ENCODE data around the gene KLF17. TPM values are rescaled to one million over a fixed set of nuclear protein-coding genes. Genes with fewer than 3 reads are reported as not detected.

KLF17 gene, protein sequence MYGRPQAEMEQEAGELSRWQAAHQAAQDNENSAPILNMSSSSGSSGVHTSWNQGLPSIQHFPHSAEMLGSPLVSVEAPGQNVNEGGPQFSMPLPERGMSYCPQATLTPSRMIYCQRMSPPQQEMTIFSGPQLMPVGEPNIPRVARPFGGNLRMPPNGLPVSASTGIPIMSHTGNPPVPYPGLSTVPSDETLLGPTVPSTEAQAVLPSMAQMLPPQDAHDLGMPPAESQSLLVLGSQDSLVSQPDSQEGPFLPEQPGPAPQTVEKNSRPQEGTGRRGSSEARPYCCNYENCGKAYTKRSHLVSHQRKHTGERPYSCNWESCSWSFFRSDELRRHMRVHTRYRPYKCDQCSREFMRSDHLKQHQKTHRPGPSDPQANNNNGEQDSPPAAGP
- total RNA-seq (ENCODE audit: low replicate concordance) = not detected in 2 replicates

DNA sequence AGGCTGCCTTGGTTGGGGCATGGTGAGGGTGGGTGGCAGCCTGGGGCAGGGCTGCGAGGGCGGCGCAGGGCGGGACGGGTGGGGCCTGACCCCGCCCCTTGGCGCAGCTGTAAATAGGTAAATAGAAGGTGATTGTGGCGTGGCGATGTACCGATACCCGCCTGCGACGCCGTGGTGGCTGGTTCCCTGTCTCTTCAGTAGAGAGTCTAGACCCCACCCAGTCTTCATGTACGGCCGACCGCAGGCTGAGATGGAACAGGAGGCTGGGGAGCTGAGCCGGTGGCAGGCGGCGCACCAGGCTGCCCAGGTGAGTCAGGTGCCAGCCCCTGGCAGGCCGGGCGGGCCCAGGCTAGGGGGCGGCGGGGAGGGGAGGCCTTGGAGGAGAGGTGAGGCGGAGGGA is at the start of gene KLF17:
KLF17 (plus strand) TSS at position 140 of the 400 bp plus-strand sequence; CDS start at position 227, 87 bp downstream.
- Histone ChIP-seq H3K4me3 (no peak within 1 kb of the TSS), H3K79me2 (ENCODE audit: low read depth) (no peaks in the 10 kb centered on the region), H2AFZ (replicated peaks) (no peak within 1 kb of the TSS), H3K27ac (no peak within 1 kb of the TSS), H3K4me1 (no peaks in the 10 kb centered on the region), H3F3A (ENCODE audit: low read depth) (no peaks in the 10 kb centered on the region), H3K27me3 (peaks cover 16% of the 10 kb centered on the region), H3K4me2 (no peak within 1 kb of the TSS), H4K20me1 (ENCODE audit: low read depth) (no peaks in the 10 kb centered on the region), H3K9ac (no peak within 1 kb of the TSS), H3K9me3 (ENCODE audit: low read depth) (no peaks in the 10 kb centered on the region), H3K36me3 (no peaks in the 10 kb centered on the region)
- DNase-seq (ENCODE audit: low spot score) = no peak
- Mint-ChIP-seq H3K27ac (no peak within 1 kb of the TSS), H3K4me1 (no peaks in the 10 kb centered on the region), H3K36me3 (no peaks in the 10 kb centered on the region), H3K27me3 (ENCODE audit: insufficient read depth, low read depth) (peaks cover 2% of the 10 kb centered on the region), H3K4me3 (no peak within 1 kb of the TSS), H3K9me3 (peaks cover 2% of the 10 kb centered on the region)
- no peak for TF ChIP-seq EZH2 (IDR thresholded peaks at IDR 0.05)
- TF ChIP-seq, protein P1, sequence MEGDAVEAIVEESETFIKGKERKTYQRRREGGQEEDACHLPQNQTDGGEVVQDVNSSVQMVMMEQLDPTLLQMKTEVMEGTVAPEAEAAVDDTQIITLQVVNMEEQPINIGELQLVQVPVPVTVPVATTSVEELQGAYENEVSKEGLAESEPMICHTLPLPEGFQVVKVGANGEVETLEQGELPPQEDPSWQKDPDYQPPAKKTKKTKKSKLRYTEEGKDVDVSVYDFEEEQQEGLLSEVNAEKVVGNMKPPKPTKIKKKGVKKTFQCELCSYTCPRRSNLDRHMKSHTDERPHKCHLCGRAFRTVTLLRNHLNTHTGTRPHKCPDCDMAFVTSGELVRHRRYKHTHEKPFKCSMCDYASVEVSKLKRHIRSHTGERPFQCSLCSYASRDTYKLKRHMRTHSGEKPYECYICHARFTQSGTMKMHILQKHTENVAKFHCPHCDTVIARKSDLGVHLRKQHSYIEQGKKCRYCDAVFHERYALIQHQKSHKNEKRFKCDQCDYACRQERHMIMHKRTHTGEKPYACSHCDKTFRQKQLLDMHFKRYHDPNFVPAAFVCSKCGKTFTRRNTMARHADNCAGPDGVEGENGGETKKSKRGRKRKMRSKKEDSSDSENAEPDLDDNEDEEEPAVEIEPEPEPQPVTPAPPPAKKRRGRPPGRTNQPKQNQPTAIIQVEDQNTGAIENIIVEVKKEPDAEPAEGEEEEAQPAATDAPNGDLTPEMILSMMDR (IDR thresholded peaks at IDR 0.05) = no peak
- TF ChIP-seq EZH2phosphoT487 (IDR thresholded peaks at IDR 0.05) = no peak

DNA sequence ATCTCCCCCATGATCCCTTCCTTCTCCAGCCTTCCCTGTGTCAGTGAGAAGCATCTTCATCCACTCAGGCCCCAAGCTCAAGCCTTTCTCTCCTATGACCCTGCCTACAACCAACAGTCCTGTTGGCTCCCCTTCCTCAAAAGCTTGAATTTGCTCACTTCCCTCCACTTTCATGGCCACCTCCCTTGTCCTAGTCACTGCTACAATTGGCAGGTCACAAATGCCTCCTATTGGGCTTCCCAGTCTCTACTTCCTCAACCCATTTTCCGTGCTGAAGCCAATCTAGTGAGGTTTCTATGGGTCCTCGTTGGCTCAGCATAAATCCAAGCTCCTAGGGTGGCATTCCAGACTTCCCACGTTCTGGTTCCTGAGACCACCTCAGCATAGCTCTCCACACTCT is 47.2 kb upstream of the KLF17 start:
- DNase-seq (ENCODE audit: low spot score) = no peak
- H3K4me1 Mint-ChIP-seq = peaks cover 27% of the 10 kb centered on the region
- Histone ChIP-seq H3K4me2 (no peak overlapping the region), H4K20me1 (ENCODE audit: low read depth) (no peaks in the 10 kb centered on the region), H3K4me3 (no peak overlapping the region), H3K27me3 (no peaks in the 10 kb centered on the region), H3F3A (ENCODE audit: low read depth) (no peaks in the 10 kb centered on the region), H3K36me3 (no peaks in the 10 kb centered on the region), H3K4me1 (no peaks in the 10 kb centered on the region), H3K9ac (no peak overlapping the region), H3K27ac (no peak overlapping the region), H2AFZ (replicated peaks) (no peak overlapping the region), H3K9me3 (ENCODE audit: low read depth) (no peaks in the 10 kb centered on the region), H3K79me2 (ENCODE audit: low read depth) (no peaks in the 10 kb centered on the region)
- H3K9me3 Mint-ChIP-seq = no peaks in the 10 kb centered on the region
- TF ChIP-seq EZH2phosphoT487 (IDR thresholded peaks at IDR 0.05) = no peak
- TF ChIP-seq, protein P1 (IDR thresholded peaks at IDR 0.05) = no peak
- no peak for TF ChIP-seq EZH2 (IDR thresholded peaks at IDR 0.05)
- no peak overlapping the region for H3K4me3 Mint-ChIP-seq
- H3K36me3 Mint-ChIP-seq = no peaks in the 10 kb centered on the region
- H3K27me3 Mint-ChIP-seq (ENCODE audit: insufficient read depth, low read depth) = no peaks in the 10 kb centered on the region
- H3K27ac Mint-ChIP-seq = no peak overlapping the region

DNA sequence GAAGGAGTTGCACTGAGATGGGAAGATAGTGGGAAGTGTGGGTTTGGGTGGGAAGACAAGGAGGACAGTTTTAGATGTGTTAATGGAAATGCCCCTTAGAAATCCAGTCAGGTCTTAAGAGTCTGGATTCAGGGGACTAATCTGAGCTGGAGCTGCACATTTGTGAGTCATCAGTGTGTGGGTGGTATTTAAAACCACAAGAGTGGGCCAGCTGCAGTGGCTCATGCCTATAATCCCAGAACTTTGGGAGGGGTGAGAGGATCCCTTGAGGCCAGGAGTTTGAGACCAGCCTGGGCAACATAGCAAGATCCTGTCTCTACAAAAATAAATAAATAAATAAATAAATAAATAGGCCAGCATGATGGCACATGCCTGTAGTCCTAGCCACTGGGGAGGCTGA is 46.4 kb upstream of the KLF17 start:
- H3K4me2 ChIP-seq = no peak overlapping the region
- no peaks in the 10 kb centered on the region for H3K36me3 ChIP-seq
- no peaks in the 10 kb centered on the region for H3K4me1 ChIP-seq
- Mint-ChIP-seq H3K4me3 (no peak overlapping the region), H3K27me3 (ENCODE audit: insufficient read depth, low read depth) (no peaks in the 10 kb centered on the region), H3K4me1 (peaks cover 27% of the 10 kb centered on the region), H3K27ac (no peak overlapping the region), H3K36me3 (no peaks in the 10 kb centered on the region), H3K9me3 (no peaks in the 10 kb centered on the region)
- H3K9ac ChIP-seq = no peak overlapping the region
- no peaks in the 10 kb centered on the region for H3K9me3 ChIP-seq (ENCODE audit: low read depth)
- H3K79me2 ChIP-seq (ENCODE audit: low read depth) = no peaks in the 10 kb centered on the region
- no peaks in the 10 kb centered on the region for H4K20me1 ChIP-seq (ENCODE audit: low read depth)
- H3K4me3 ChIP-seq = no peak overlapping the region
- TF ChIP-seq EZH2 (IDR thresholded peaks at IDR 0.05) (no peak), EZH2phosphoT487 (IDR thresholded peaks at IDR 0.05) (no peak)
- TF ChIP-seq, protein P1 (IDR thresholded peaks at IDR 0.05) = no peak
- no peak for DNase-seq (ENCODE audit: low spot score)
- no peak overlapping the region for H3K27ac ChIP-seq
- H3K27me3 ChIP-seq = no peaks in the 10 kb centered on the region
- no peaks in the 10 kb centered on the region for H3F3A ChIP-seq (ENCODE audit: low read depth)
- H2AFZ ChIP-seq (replicated peaks) = no peak overlapping the region
